GM21786 (cell line): ENCODE measurements around the gene SPAAR.
"Not testable (repeated sequence)": the region's sequence is repeated elsewhere in the genome, so short reads cannot be mapped to it uniquely, and the experiment has no call there.

Experiments used
- ATAC-seq: cut with Tn5 transposase; IDR thresholded peaks from one replicate; pipeline ENCODE4 v1.9.1; 2021; ENCODE audit not compliant: unreplicated experiment

Gene SPAAR

GRCh38 chr9:35903049-35903448 lies 6.2 kb upstream of the SPAAR start:
- no peak for ATAC-seq

DNA sequence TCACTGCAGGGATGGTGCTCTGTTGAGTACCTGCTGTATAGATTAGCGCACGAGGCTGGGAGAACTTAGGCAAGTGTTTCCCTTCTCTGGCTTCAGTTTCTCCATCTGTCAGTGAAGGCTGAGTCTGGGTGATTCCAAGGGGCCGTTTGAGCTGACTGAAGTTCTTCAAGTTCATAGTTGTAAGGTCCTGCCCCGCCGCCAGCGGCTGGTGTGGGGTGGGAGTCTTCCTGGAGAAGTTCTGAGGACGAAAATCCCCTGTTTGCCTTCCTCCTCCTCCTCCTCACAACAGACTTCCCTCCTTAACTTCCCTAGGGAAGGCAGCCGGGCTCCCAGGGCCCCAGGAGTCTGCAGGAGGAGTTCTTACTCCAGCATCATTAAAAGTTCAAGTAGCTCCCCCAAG lies 5.0 kb upstream of the SPAAR start:
- no peak for ATAC-seq

DNA sequence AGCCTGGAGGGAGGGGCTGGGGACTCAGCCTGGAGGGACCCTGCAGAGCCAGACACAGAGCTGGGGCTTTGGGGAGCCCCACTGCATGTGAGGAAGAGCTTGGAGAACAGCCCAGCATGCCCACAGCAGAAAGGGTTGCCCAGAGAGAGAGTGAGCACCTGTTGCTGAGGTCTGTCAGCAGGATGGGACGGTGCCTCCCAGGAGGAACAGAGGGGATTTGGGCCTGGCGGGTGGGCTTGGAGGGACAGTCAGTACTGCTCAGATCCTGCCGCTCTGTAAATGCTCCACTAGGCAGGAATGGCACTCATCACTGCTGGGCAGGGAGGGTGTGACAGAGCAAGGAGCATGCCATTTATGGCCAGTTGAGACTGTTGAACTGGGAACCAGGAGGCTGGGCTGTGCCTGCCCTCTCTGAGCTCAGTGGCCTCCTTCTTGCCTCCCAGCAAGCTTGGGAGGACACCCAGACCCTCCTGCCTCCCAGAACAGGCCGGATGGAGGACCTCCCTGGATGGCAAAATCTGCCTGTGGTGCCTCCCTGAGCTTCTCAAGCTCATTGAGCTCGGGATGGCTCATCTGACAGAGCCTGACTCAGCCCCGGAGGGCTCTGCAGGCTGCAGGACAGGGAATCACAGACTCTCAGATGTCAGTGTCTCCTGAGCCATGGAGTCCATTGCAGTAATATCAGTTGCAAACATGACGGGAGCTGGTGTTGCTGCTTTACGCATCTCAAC lies 4.1 kb upstream of the SPAAR start:
- no peak for ATAC-seq

DNA sequence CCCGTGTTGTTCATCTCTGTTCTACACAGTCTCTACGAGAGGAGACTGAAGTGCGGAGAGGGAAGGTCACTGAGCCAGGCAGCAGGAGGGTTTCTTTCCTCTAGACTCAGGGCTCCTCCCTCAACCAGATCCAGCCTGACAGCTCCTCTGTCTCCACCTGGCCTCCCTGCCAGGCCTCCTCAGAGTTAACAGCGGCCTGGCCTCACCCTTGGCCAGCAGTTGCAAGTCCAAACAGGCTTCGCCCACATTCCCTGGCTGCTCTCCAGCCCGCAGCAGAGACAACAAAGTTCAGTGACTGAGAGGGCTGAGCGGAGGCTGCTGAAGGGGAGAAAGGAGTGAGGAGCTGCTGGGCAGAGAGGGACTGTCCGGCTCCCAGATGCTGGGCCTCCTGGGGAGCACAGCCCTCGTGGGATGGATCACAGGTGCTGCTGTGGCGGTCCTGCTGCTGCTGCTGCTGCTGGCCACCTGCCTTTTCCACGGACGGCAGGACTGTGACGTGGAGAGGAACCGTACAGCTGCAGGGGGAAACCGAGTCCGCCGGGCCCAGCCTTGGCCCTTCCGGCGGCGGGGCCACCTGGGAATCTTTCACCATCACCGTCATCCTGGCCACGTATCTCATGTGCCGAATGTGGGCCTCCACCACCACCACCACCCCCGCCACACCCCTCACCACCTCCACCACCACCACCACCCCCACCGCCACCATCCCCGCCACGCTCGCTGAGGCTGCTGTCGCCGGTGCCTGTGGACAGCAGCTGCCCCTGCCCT lies 3.2 kb upstream of the SPAAR start, which contains the start of gene HRCT1:
HRCT1 (plus strand) TSS at position 291 of the 768 bp plus-strand sequence; CDS start at position 377, 86 bp downstream.
- ATAC-seq: no peak

DNA sequence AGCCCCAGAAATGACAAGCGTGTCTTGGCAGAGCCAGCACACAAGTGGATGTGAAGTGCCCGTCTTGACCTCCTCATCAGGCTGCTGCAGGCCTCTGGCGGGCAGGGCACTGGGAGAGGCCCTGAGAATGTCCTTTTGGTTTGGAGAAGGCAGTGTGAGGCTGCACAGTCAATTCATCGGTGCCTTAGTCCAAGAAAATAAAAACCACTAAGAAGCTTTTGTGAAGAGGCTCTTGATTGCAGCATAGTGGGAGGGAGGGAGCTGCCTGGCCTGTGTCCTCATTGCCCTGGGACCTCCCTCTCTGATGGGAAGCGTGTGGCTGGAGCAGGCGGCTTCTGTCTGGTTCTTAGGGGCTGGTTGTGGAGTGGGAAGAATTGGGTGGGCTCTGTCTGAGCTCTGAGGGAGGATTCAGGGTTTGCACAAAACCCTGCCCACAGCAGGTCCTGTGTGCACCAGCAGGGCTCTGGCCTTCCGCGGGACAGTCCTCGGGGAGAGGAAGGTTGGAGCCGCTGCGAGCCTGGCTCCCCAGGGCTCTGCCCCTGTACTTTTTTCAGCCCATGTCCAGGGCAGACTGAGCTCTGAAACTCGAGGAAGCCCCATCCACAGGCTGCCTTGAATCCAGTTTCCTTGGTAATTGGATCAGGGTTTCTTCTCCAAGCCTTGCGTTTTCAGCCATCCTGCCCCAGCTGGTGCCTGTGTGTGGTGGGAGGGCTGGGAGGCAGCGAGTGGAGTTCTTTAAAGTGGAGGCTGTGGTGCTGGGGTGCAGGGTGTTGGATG lies 2.2 kb upstream of the SPAAR start:
- ATAC-seq: no peak

DNA sequence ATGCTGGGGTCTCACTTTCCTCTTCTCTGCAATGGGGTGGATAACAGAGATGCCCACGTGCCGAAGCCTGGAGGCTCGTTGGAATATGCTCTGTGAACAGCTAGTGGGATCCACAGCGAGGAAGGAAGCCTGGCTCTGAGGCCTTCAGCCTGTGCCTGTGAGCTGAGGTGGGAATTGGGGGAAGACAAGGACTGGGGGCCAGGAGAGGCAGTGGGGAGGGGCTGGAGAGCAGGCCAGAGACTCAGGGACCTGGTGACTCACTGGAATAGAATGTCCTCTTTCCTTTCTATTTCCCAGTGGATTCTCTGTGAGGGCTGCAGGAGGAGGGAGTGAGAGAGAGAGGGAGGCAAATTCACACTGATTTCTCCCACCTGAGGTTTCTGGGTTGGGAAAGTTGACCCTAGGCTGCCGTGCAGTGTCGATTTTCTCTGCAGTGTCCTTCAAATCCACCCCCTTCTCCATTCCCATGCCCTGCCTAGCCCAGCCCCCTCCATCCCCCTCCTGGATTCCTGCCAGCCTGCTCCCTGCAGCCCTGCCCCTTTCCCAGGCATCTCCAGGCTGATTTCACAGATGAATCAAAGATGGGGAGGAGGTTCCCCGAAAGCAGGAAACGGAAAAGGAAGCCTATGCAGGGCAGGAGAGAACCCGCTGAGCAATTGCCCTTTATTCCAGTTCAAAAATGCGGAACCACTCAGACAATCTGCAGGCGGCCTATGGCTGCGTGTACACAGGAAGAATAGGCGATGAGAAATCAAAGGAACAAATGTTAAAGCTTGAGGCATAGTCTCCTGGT lies 1.4 kb upstream of the SPAAR start:
- no peak for ATAC-seq

DNA sequence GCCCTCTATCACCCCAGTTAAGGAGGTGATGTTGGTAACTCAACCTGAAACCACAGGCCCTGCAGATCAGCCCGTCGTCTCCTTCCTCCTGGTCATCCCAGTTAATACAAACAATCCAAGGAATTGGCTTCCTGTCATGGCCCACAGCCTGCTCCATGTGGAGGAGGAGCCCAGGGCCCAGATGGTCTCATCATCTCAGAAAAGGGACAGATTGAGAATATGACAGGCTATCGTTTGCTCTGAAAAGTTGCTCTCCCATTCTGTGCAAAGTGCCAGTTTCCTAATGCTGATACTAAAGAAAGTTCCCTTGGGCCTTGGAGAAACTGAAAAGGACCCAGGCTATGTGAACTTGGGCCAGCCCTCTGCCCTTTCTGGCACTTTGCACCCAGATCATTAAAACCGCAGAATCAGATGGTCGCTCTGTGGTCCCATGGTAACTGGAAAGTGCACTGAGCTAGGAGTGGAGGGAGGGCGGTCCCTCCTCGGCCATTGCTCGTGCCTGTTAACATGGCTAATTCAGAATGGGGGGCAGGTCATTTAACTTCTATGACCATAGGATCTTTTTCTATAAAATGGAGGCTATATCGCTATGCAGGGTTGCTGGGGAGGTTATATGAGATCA lies 675 bp upstream of the SPAAR start:
- no peak for ATAC-seq

- ATAC-seq: no peak
Observed at GRCh38 chr9:35909687-35910612, 660 bp downstream of the SPAAR start.

- no peak for ATAC-seq
Observed at GRCh38 chr9:35910613-35911359, 1.5 kb downstream of the SPAAR start.

DNA sequence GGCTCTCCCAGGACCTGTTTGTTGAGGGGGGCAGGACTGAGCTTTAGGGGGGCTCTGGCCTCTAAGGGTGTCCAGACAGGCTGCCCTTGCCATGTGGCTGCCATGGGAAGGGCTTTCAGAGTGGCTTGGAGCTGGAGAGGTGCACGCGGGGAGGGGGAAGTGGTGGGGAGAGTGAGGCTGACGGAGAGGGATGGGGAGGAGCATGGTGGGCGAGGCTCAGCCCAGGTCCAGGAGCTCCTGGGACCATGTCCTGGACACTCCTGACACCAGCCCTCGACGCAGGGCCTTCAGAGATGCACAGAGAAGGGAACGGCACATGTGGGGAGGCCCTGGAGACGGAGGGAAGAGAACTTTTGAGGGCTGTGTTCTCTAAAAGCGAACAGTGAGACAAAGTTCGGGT lies 2.4 kb downstream of the SPAAR start:
- no peak for ATAC-seq

GRCh38 chr9:35912791-35913400 lies 3.6 kb downstream of the SPAAR start:
- ATAC-seq: no peak

DNA sequence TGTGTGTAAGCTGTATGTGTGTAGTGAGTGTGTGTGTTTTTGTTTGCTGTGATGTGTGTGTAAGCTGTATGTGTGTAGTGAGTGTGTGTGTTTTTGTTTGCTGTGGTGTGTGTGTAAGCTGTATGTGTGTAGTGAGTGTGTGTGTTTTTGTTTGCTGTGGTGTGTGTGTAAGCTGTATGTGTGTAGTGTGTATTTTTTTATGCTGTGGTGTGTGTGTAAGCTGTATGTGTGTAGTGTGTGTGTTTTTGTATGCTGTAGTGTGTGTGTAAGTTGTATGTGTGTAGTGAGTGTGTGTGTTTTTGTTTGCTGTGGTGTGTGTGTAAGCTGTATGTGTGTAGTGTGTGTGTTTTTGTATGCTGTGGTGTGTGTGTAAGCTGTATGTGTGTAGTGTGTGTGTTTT lies 4.1 kb downstream of the SPAAR start:
- not testable (repeated sequence) for ATAC-seq

- no peak for ATAC-seq
Observed at GRCh38 chr9:35914301-35914807, 5.1 kb downstream of the SPAAR start.

DNA sequence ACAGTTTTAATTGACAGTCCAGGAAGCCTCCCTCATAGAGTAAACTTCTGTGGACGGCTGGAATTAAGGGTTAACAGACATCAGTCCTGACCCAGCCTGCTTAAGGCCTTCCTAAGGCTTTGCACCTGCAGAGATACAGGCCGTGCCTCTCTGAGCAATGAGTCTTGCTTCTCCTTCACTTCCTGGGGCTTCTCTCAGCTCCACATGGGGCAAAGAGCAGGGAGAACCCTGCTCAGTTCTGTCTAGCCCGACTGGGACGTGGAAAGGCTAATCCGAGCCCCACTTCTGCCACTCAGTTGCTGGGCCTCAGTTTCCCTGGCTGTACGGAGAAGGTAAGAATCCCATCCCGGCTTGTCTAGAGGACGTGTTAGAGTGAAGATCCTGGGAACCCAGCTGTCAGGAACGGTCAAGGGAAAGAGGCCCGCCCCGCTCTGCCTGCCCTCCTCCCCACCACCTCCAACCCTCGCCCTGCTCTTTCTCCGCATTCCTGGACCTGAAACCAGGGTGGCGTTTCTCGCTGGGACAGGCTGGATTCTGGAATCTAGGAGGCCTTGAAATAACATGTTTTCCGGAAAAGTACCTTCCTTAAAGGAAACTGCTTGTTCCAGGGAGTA lies 6.5 kb downstream of the SPAAR start:
- ATAC-seq: no peak

DNA sequence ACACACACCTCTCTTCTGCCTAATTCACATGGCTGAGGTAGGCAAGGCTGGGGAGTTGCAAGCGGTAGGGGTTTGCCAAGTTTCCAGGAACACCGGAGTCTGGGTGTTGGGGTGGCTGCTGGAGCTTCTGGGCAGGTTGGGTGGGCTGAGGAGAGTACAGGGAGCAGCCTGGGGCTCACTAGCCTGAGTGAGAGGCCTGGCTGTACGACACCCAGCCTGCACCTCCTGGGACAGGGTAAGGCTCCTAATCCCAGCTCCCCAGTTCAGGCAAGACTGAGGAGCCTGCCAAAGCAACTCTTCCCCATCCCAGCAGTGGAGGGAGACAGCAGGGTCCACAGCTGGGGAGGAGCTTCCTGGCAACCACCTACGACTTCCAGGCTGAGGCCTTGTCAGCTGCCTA lies 8.0 kb downstream of the SPAAR start:
- ATAC-seq: no peak

- ATAC-seq: no peak
Observed at GRCh38 chr9:35918780-35919179, 9.5 kb downstream of the SPAAR start.

GRCh38 chr9:35919212-35920008 lies 10.1 kb downstream of the SPAAR start:
- no peak for ATAC-seq
